ENCODE data around the gene NSUN2.
"Not testable (repeated sequence)": the region's sequence is repeated elsewhere in the genome, so short reads cannot be mapped to it uniquely, and the experiment has no call there.

The NSUN2 gene

GRCh38 chr5:6649186-6649585, 16.3 kb upstream of the NSUN2 start:
- H3K4me3 ChIP-seq (ENCODE audit: low read depth, low read length): no peak overlapping the region
- DNase-seq (ENCODE audit: low read depth): no peak
- TF ChIP-seq CTCF (IDR thresholded peaks at IDR 0.05; ENCODE audit: control insufficient read depth, extremely low read depth, insufficient read depth): no peak

DNA sequence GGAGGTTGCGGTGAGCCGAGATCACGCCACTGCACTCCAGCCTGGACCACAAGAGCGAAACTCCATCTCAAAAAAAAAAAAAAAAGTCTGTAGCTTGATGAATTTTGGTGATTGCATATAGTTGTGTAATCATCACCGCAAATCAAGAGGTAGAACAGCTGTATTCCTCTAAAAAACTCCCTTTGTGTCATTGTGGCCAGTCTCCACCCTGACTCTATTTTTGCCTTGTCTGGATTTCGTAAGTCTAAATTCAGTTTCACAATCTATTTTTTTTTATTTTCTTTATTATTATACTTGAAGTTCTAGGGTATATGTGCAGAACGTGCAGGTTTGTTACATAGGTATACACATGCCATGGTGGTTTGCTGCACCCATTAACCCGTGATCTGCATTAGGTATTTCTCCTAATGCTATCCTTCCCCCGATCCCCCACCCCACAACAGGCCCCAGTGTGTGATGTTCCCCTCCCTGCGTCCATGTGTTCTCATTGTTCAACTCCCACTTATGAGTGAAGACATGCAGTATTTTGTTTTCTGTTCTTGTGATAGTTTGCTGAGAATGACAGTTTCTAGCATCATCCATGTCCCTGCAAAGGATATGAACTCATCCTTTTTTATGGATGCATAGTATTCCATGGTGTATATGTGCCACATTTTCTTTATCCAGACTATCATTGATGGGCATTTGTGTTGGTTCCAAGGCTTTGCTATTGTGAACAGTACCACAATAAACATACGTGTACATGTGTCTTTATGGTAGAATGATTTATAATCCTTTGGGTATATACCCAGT, 12.9 kb upstream of the NSUN2 start:
- H3K4me3 ChIP-seq (ENCODE audit: low read depth, low read length); DNase-seq (ENCODE audit: low read depth): not testable (repeated sequence)

DNA sequence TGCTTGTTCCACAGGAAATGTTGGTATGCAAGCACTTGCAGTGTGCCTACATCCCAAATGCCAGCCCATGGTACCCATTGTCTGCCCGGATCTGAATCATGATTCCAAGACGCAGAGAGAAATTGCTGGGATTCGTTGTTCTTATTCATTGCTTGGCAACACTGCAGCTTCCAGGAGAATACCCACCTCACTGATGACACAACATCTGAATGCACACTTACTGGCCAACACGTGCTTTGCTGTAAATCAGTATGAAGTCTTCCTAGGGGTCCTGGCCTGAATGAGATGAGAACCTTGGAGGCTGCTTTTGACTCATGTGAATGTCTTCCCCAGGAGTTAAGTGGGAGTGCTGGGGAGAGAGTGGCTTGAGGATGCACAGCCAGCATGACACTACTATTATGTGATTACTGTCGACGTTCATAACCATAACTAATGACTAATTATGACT, 12.0 kb upstream of the NSUN2 start:
- no peak overlapping the region for H3K4me3 ChIP-seq (ENCODE audit: low read depth, low read length)
- DNase-seq (ENCODE audit: low read depth): no peak
- TF ChIP-seq CTCF (IDR thresholded peaks at IDR 0.05; ENCODE audit: control insufficient read depth, extremely low read depth, insufficient read depth): no peak

DNA sequence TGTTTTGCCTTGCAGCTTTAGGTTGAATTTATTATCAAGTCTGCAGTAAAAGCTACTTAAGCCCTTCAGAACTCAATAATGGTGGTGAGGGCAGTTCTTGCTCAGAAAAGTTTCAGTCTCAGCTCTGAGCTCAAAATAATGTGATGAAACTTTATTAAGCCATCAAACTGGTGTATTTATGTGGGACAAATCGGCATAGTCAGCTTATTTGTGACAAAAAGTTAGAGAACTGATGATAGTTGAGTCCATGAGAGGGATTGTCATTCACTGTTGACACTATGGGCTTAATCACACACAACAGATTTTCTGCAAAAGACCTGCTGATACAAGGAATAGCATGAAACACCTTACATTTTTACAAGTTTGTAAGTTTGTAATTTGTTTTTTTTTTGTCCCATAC, 9.8 kb upstream of the NSUN2 start:
- H3K4me3 ChIP-seq (ENCODE audit: low read depth, low read length): no peak overlapping the region
- no peak for DNase-seq (ENCODE audit: low read depth)
- no peak for TF ChIP-seq CTCF (IDR thresholded peaks at IDR 0.05; ENCODE audit: control insufficient read depth, extremely low read depth, insufficient read depth)

- H3K4me3 ChIP-seq (ENCODE audit: low read depth, low read length): no peak overlapping the region
- DNase-seq (ENCODE audit: low read depth): no peak
- TF ChIP-seq CTCF (IDR thresholded peaks at IDR 0.05; ENCODE audit: control insufficient read depth, extremely low read depth, insufficient read depth): no peak
Measured at GRCh38 chr5:6638236-6638635, 5.4 kb upstream of the NSUN2 start.

GRCh38 chr5:6637590-6637989, 4.7 kb upstream of the NSUN2 start:
- no peak for DNase-seq (ENCODE audit: low read depth)
- TF ChIP-seq CTCF (IDR thresholded peaks at IDR 0.05; ENCODE audit: control insufficient read depth, extremely low read depth, insufficient read depth): no peak
- H3K4me3 ChIP-seq (ENCODE audit: low read depth, low read length): no peak overlapping the region

DNA sequence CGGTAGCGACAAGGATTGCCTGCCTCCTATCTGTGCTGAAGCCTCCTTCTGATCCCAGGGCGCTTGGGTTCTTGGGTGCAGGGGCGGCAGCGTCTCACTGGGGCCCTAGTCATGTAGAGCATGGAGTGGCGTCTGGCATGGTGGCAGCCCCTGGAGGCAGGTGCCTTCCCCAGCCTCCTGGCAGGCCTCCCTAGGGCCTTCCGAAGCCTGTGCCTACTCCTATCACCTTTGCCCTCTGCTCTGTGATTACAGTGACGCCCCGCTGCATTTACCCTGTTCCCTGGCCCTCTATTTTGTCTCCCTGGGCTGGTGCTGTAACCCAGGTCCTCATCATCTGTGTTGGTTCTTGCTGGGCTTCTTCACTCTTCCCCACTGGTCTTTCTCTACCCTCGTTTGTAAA, 4.2 kb upstream of the NSUN2 start:
- no peak overlapping the region for H3K4me3 ChIP-seq (ENCODE audit: low read depth, low read length)
- no peak for DNase-seq (ENCODE audit: low read depth)
- TF ChIP-seq CTCF (IDR thresholded peaks at IDR 0.05; ENCODE audit: control insufficient read depth, extremely low read depth, insufficient read depth): no peak
